Testis (tissue), 2 donors: ENCODE results near the gene ZNF804B.

ENCODE experiments used
- CTCF ChIP-seq, 3 experiments: fragments of 450-650 bp in 2 of 3; fragments of 200-600 bp in 1 of 3; sonication (generic) in 1 of 3; IDR thresholded peaks; one replicate each; pipeline ENCODE4 v1.5.1; 2016 to 2019; ENCODE audit warnings: antibody characterized with exemption in 3 of 3, mild to moderate bottlenecking in 2 of 3, moderate library complexity in 1 of 3
- POLR2A ChIP-seq: fragments of 450-650 bp; IDR thresholded peaks from one replicate; pipeline ENCODE4 v1.6.1; 2017; ENCODE audit warnings: antibody characterized with exemption, mild to moderate bottlenecking, moderate library complexity

- no peak for TF ChIP-seq CTCF (IDR thresholded peaks at IDR 0.05)
- no peak for TF ChIP-seq POLR2A
Observed at GRCh38 chr7:88792361-88792760, 32.9 kb downstream of the ZNF804B start.
